Neural progenitor cell (in vitro differentiated cells): Measurements from ENCODE around the gene FGD3. TPM values are rescaled to one million over a fixed set of nuclear protein-coding genes. Genes with fewer than 3 reads are reported as not detected.

Experiments
- DNase-seq: peaks from one replicate; pipeline ENCODE4 v3.0.0-alpha.2; 2016; ENCODE audit warnings: low spot score
- H2AFZ ChIP-seq: fragments of 200-600 bp; sonication (generic); replicated peaks from 2 replicates; pipeline ENCODE4 v1.6.1; 2016; ENCODE audit warnings: antibody characterized with exemption
- H3F3A ChIP-seq: fragments of 200-600 bp; sonication (generic); 2 replicates; pipeline ENCODE4 v1.6.1; 2016; ENCODE audit warnings: antibody characterized with exemption, low read depth
- H3K27ac ChIP-seq: fragments of 200-600 bp; sonication (generic); 2 replicates; pipeline ENCODE4 v1.5.1; 2016; ENCODE audit warnings: mild to moderate bottlenecking
- H3K27me3 ChIP-seq: fragments of 200-600 bp; sonication (generic); 2 replicates; pipeline ENCODE4 v1.6.1; 2016; ENCODE audit warnings: mild to moderate bottlenecking, moderate library complexity
- H3K36me3 ChIP-seq: fragments of 200-600 bp; sonication (generic); 2 replicates; pipeline ENCODE4 v1.5.1; 2016
- H3K4me1 ChIP-seq: fragments of 200-600 bp; sonication (generic); 2 replicates; pipeline ENCODE4 v1.6.1; 2016; ENCODE audit warnings: mixed run types
- H3K4me2 ChIP-seq: fragments of 200-600 bp; sonication (generic); 2 replicates; pipeline ENCODE4 v1.6.1; 2016
- H3K4me3 ChIP-seq: fragments of 200-600 bp; sonication (generic); 2 replicates; pipeline ENCODE4 v1.5.1; 2016
- H3K79me2 ChIP-seq: fragments of 200-600 bp; sonication (generic); 2 replicates; pipeline ENCODE4 v1.6.1; 2016; ENCODE audit warnings: low read depth
- H3K9ac ChIP-seq: fragments of 200-600 bp; sonication (generic); 2 replicates; pipeline ENCODE4 v1.6.1; 2016
- H3K9me3 ChIP-seq: fragments of 200-600 bp; sonication (generic); 2 replicates; pipeline ENCODE4 v1.5.1; 2016; ENCODE audit warnings: low read depth
- H4K20me1 ChIP-seq: fragments of 200-600 bp; sonication (generic); 2 replicates; pipeline ENCODE4 v1.6.1; 2016; ENCODE audit warnings: low read depth
- H3K27ac Mint-ChIP-seq: 3 replicates; pipeline ENCODE4 v1.8.0; 2021; ENCODE audit warnings: mixed read lengths
- H3K27me3 Mint-ChIP-seq: 2 replicates; pipeline ENCODE4 v1.8.0; 2022; ENCODE audit warnings: low read depth, mild to moderate bottlenecking, inconsistent platforms, moderate library complexity, mixed read lengths; ENCODE audit not compliant: insufficient read depth
- H3K36me3 Mint-ChIP-seq: 3 replicates; pipeline ENCODE4 v1.8.0; 2021; ENCODE audit warnings: mixed read lengths
- H3K4me1 Mint-ChIP-seq: 3 replicates; pipeline ENCODE4 v1.8.0; 2021; ENCODE audit warnings: mixed read lengths
- H3K4me3 Mint-ChIP-seq: 3 replicates; pipeline ENCODE4 v1.8.0; 2021; ENCODE audit warnings: mild to moderate bottlenecking, moderate library complexity, mixed read lengths
- H3K9me3 Mint-ChIP-seq: 3 replicates; pipeline ENCODE4 v1.8.0; 2020; ENCODE audit warnings: mixed read lengths
- CTCF ChIP-seq: fragments of 200-600 bp; sonication (generic); IDR thresholded peaks from 2 replicates; pipeline ENCODE4 v1.5.1; 2017; ENCODE audit warnings: antibody characterized with exemption, mild to moderate bottlenecking
- EZH2 ChIP-seq: fragments of 200-600 bp; sonication (generic); IDR thresholded peaks from 2 replicates; pipeline ENCODE4 v1.6.1; 2017; ENCODE audit warnings: antibody characterized with exemption, mild to moderate bottlenecking, moderate library complexity
- EZH2phosphoT487 ChIP-seq: fragments of 200-600 bp; sonication (generic); IDR thresholded peaks from 2 replicates; pipeline ENCODE4 v1.6.1; 2017; ENCODE audit warnings: antibody characterized with exemption
- total RNA-seq: library from RNA; depleted of rRNA; stranded (reverse); fragments of >200 nt; gene quantifications from 2 replicates; pipeline ENCODE4 v1.2.3, GENCODE V29; 2015; ENCODE audit warnings: low replicate concordance

Gene FGD3
- total RNA-seq, 1 donor from 2014 or later, result 0.56 TPM

GRCh38 chr9:92966518-92966800 is 19.1 kb downstream of the FGD3 start:
- H3K9me3 Mint-ChIP-seq, result peaks cover 10% of the 10 kb centered on the region
- Histone ChIP-seq H3K9me3 (no peaks in the 10 kb centered on the region), H2AFZ (no peak overlapping the region), H3K79me2 (no peaks in the 10 kb centered on the region), H3K9ac (no peak overlapping the region), H4K20me1 (no peaks in the 10 kb centered on the region), H3K4me3 (no peak overlapping the region), H3K27me3 (no peaks in the 10 kb centered on the region), H3K27ac (no peak overlapping the region), H3K36me3 (no peaks in the 10 kb centered on the region), H3F3A (peaks cover 27% of the 10 kb centered on the region), H3K4me2 (no peak overlapping the region), H3K4me1 (peaks cover 31% of the 10 kb centered on the region)
- H3K27me3 Mint-ChIP-seq, result peaks cover 4% of the 10 kb centered on the region
- H3K36me3 Mint-ChIP-seq, result no peaks in the 10 kb centered on the region
- peaks cover 31% of the 10 kb centered on the region for H3K4me1 Mint-ChIP-seq
- H3K27ac Mint-ChIP-seq, result no peak overlapping the region
- no peak overlapping the region for H3K4me3 Mint-ChIP-seq
- DNase-seq, result no peak
- TF ChIP-seq CTCF, result no peak
- TF ChIP-seq EZH2, result no peak
- TF ChIP-seq EZH2phosphoT487, result no peak

- no peaks in the 10 kb centered on the region for H4K20me1 ChIP-seq
- TF ChIP-seq CTCF, result no peak
- no peak for TF ChIP-seq EZH2phosphoT487
- no peak for TF ChIP-seq EZH2
- H3K36me3 Mint-ChIP-seq, result no peaks in the 10 kb centered on the region
- H3K9ac ChIP-seq, result no peak overlapping the region
- H3K27me3 Mint-ChIP-seq, result no peaks in the 10 kb centered on the region
- no peak overlapping the region for H3K27ac Mint-ChIP-seq
- H3K27ac ChIP-seq, result no peak overlapping the region
- no peaks in the 10 kb centered on the region for H3K36me3 ChIP-seq
- H3K4me3 Mint-ChIP-seq, result no peak overlapping the region
- H3K4me3 ChIP-seq, result no peak overlapping the region
- H2AFZ ChIP-seq, result no peak overlapping the region
- DNase-seq, result no peak
- no peaks in the 10 kb centered on the region for H3K9me3 ChIP-seq
- H3K79me2 ChIP-seq, result no peaks in the 10 kb centered on the region
- H3K9me3 Mint-ChIP-seq, result peaks cover 5% of the 10 kb centered on the region
- H3K4me1 Mint-ChIP-seq, result peaks cover 35% of the 10 kb centered on the region
- H3F3A ChIP-seq, result peaks cover 35% of the 10 kb centered on the region
- H3K4me2 ChIP-seq, result no peak overlapping the region
- H3K27me3 ChIP-seq, result no peaks in the 10 kb centered on the region
- H3K4me1 ChIP-seq, result peaks cover 31% of the 10 kb centered on the region
These were observed 20.8 kb downstream of the FGD3 start for GRCh38 chr9:92968081-92968480.

GRCh38 chr9:92969516-92970466 is 22.5 kb downstream of the FGD3 start:
- Mint-ChIP-seq H3K4me1 (peaks cover 29% of the 10 kb centered on the region), H3K9me3 (peaks cover 5% of the 10 kb centered on the region), H3K27ac (peak overlapping the region; percentile 87), H3K4me3 (no peak overlapping the region), H3K27me3 (no peaks in the 10 kb centered on the region), H3K36me3 (no peaks in the 10 kb centered on the region)
- no peak for DNase-seq
- peak overlapping the region; percentile 74 for H3K4me2 ChIP-seq
- no peaks in the 10 kb centered on the region for H4K20me1 ChIP-seq
- no peaks in the 10 kb centered on the region for H3K36me3 ChIP-seq
- H3K27me3 ChIP-seq, result no peaks in the 10 kb centered on the region
- no peaks in the 10 kb centered on the region for H3K9me3 ChIP-seq
- peak overlapping the region; percentile 29 for H2AFZ ChIP-seq
- H3K4me1 ChIP-seq, result peaks cover 27% of the 10 kb centered on the region
- peaks cover 35% of the 10 kb centered on the region for H3F3A ChIP-seq
- peak overlapping the region; percentile 29 for H3K4me3 ChIP-seq
- H3K9ac ChIP-seq, result no peak overlapping the region
- peak overlapping the region; percentile 75 for H3K27ac ChIP-seq
- no peak for TF ChIP-seq EZH2phosphoT487
- no peak for TF ChIP-seq EZH2
- TF ChIP-seq CTCF, result no peak
- no peaks in the 10 kb centered on the region for H3K79me2 ChIP-seq
